Osteocyte (in vitro differentiated cells): ENCODE results near the gene GPRIN3. TPM values are rescaled to one million over a fixed set of nuclear protein-coding genes. Genes with fewer than 3 reads are reported as not detected.
"Not testable (repeated sequence)": the region's sequence is repeated elsewhere in the genome, so short reads cannot be mapped to it uniquely, and the experiment has no call there.

Experiments
- DNase-seq: peaks from one replicate; pipeline ENCODE4 v3.0.0; 2021; ENCODE audit warnings: mixed read lengths; ENCODE audit not compliant: unreplicated experiment; ENCODE audit errors: extremely low spot score
- H3K27ac Mint-ChIP-seq: one replicate; pipeline ENCODE4 v1.8.0; 2021; ENCODE audit warnings: mild to moderate bottlenecking, mixed read lengths; ENCODE audit not compliant: unreplicated experiment
- H3K27me3 Mint-ChIP-seq: one replicate; pipeline ENCODE4 v1.8.0; 2021; ENCODE audit warnings: mixed read lengths; ENCODE audit not compliant: unreplicated experiment
- H3K36me3 Mint-ChIP-seq: one replicate; pipeline ENCODE4 v1.8.0; 2021; ENCODE audit warnings: mixed read lengths; ENCODE audit not compliant: unreplicated experiment
- H3K4me1 Mint-ChIP-seq: one replicate; pipeline ENCODE4 v1.8.0; 2021; ENCODE audit warnings: mixed read lengths; ENCODE audit not compliant: unreplicated experiment
- H3K4me3 Mint-ChIP-seq: one replicate; pipeline ENCODE4 v1.8.0; 2021; ENCODE audit warnings: mild to moderate bottlenecking, moderate library complexity, mixed read lengths; ENCODE audit not compliant: unreplicated experiment
- H3K9me3 Mint-ChIP-seq: one replicate; pipeline ENCODE4 v1.8.0; 2021; ENCODE audit warnings: mixed read lengths; ENCODE audit not compliant: unreplicated experiment
- total RNA-seq: library from RNA; stranded (reverse); gene quantifications from 2 replicates; pipeline ENCODE4 v1.2.1, GENCODE V29; 2021
- TF ChIP-seq, protein P1 (sequence below): fragments of 200-600 bp; sonication (generic); IDR thresholded peaks from 2 replicates; pipeline ENCODE4 v1.5.0; 2021; ENCODE audit warnings: antibody characterized with exemption, mild to moderate bottlenecking, moderate library complexity

The GPRIN3 gene
- total RNA-seq, 1 donor from 2014 or later: not detected

- Mint-ChIP-seq H3K27me3 (peaks cover 31% of the 10 kb centered on the region), H3K4me3 (no peak overlapping the region), H3K36me3 (no peaks in the 10 kb centered on the region), H3K27ac (no peak overlapping the region), H3K9me3 (peaks cover 10% of the 10 kb centered on the region), H3K4me1 (no peaks in the 10 kb centered on the region)
- no peak for DNase-seq
- TF ChIP-seq, protein P1, sequence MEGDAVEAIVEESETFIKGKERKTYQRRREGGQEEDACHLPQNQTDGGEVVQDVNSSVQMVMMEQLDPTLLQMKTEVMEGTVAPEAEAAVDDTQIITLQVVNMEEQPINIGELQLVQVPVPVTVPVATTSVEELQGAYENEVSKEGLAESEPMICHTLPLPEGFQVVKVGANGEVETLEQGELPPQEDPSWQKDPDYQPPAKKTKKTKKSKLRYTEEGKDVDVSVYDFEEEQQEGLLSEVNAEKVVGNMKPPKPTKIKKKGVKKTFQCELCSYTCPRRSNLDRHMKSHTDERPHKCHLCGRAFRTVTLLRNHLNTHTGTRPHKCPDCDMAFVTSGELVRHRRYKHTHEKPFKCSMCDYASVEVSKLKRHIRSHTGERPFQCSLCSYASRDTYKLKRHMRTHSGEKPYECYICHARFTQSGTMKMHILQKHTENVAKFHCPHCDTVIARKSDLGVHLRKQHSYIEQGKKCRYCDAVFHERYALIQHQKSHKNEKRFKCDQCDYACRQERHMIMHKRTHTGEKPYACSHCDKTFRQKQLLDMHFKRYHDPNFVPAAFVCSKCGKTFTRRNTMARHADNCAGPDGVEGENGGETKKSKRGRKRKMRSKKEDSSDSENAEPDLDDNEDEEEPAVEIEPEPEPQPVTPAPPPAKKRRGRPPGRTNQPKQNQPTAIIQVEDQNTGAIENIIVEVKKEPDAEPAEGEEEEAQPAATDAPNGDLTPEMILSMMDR: no peak
Observed at GRCh38 chr4:89213382-89213701, 94.3 kb downstream of the GPRIN3 start.

DNA sequence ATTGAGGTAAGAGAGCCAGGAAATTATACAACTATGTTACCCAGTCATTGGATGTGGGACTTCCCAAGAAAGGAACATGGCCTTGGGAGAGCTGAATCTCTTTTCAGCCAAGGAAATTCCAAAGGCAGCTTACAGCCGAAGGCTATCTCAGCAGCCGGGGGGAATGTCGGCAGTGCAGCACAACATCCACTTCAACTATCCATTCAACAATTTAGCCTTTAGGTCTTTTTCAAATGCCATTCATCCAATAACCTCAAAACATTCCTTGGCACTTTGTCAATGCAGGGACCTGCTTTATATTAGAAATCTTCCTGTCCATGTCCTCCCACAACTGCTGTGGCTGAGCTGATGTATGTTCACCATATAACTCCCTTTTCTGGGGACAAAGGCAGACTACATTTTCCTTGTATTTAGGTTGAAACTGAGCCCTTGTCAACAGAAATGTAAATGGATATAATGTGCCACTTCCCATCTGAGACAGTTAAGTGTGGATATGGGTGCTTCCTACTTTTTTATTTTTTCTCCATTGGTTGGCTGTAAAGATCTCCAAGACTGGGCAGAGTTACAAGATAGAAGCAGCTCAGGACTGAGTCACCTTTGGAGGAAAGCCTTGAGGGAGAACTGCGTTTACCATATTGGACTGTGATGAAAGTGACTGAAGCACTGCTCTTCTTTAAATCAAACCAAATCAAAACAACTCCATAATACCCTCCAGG lies 94.8 kb downstream of the GPRIN3 start:
- Mint-ChIP-seq H3K9me3 (peaks cover 15% of the 10 kb centered on the region), H3K36me3 (no peaks in the 10 kb centered on the region), H3K27me3 (peaks cover 31% of the 10 kb centered on the region), H3K4me3 (no peak overlapping the region), H3K27ac (no peak overlapping the region), H3K4me1 (no peaks in the 10 kb centered on the region)
- no peak for DNase-seq
- TF ChIP-seq, protein P1: no peak

DNA sequence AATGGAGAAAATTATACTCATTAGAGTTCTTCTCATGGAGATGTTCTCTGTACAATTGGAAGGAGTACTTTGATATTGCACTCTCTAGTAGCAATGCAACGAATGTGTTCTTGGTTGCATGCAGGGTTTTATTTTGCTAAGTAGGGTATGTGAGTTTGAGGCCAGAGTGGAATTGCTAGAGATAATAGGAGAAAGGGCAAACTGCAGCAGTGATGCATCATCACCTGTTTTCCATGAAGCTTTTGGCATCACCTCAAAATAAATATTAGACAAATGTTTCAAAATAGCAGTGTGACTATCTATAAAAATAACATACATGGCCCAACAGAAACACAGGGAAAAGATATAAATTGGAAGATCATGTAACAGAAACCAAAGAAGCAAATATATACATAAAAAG lies 103.0 kb downstream of the GPRIN3 start:
- no peak overlapping the region for H3K27ac Mint-ChIP-seq

GRCh38 chr4:89203902-89204301 lies 103.7 kb downstream of the GPRIN3 start:
- no peak overlapping the region for H3K4me3 Mint-ChIP-seq
- H3K36me3 Mint-ChIP-seq: no peaks in the 10 kb centered on the region
- no peaks in the 10 kb centered on the region for H3K4me1 Mint-ChIP-seq
- no peak overlapping the region for H3K27ac Mint-ChIP-seq
- TF ChIP-seq, protein P1: no peak
- no peak for DNase-seq
- peaks cover 12% of the 10 kb centered on the region for H3K9me3 Mint-ChIP-seq
- H3K27me3 Mint-ChIP-seq: peaks cover 8% of the 10 kb centered on the region

More for the DNA sequence above, 103.0 kb downstream of the GPRIN3 start:
- Mint-ChIP-seq H3K4me1 (no peaks in the 10 kb centered on the region), H3K27me3 (peaks cover 10% of the 10 kb centered on the region), H3K36me3 (no peaks in the 10 kb centered on the region), H3K9me3 (peaks cover 13% of the 10 kb centered on the region), H3K4me3 (no peak overlapping the region)
- TF ChIP-seq, protein P1: no peak
- no peak for DNase-seq

DNA sequence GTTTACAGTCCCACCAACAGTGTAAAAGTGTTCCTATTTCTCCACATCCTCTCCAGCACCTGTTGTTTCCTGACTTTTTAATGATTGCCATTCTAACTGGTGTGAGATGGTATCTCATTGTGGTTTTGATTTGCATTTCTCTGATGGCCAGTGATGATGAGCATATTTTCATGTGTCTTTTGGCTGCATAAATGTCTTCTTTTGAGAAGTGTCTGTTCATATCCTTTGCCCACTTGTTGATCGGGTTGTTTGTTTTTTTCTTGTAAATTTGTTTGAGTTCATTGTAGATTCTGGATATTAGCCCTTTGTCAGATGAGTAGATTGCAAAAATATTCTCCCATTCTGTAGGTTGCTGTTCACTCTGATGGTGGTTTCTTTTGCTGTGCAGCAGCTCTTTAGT lies 108.2 kb downstream of the GPRIN3 start:
- not testable (repeated sequence) for H3K4me1 Mint-ChIP-seq, H3K36me3 Mint-ChIP-seq, H3K4me3 Mint-ChIP-seq, DNase-seq, H3K27me3 Mint-ChIP-seq, H3K27ac Mint-ChIP-seq, H3K9me3 Mint-ChIP-seq
